GM23338 (cell line): ENCODE results near the gene MTAP. TPM values are rescaled to one million over a fixed set of nuclear protein-coding genes. Genes with fewer than 3 reads are reported as not detected.

ENCODE experiments used
- ATAC-seq: fragments of 200-7000 bp; cut with Tn5 transposase; 3 replicates; pipeline ENCODE4 v1.9.1; 2020
- DNase-seq: peaks from one replicate; pipeline ENCODE4 v3.0.0-alpha.2; 2015; ENCODE audit warnings: low spot score
- H2AFZ ChIP-seq: fragments of 200-600 bp; sonication (generic); 2 replicates; pipeline ENCODE4 v1.8.0; 2016; ENCODE audit warnings: antibody characterized with exemption, mild to moderate bottlenecking, moderate library complexity
- H3F3A ChIP-seq: fragments of 200-600 bp; sonication (generic); replicated peaks from 2 replicates; pipeline ENCODE4 v1.8.0; 2017; ENCODE audit warnings: antibody characterized with exemption, mixed run types, low read depth
- H3K27ac ChIP-seq: fragments of 200-600 bp; sonication (generic); 2 replicates; pipeline ENCODE4 v1.6.1; 2016; ENCODE audit warnings: low read depth
- H3K27me3 ChIP-seq: fragments of 200-600 bp; sonication (generic); 2 replicates; pipeline ENCODE4 v1.8.0; 2016; ENCODE audit warnings: mild to moderate bottlenecking, mixed run types, moderate library complexity; ENCODE audit not compliant: insufficient read depth
- H3K36me3 ChIP-seq: fragments of 200-600 bp; sonication (generic); 2 replicates; pipeline ENCODE4 v1.8.0; 2016; ENCODE audit warnings: mild to moderate bottlenecking; ENCODE audit not compliant: insufficient read depth
- H3K4me1 ChIP-seq: fragments of 200-600 bp; sonication (generic); 2 replicates; pipeline ENCODE4 v1.8.0; 2016; ENCODE audit warnings: mild to moderate bottlenecking, moderate library complexity; ENCODE audit not compliant: insufficient read depth
- H3K4me2 ChIP-seq: fragments of 200-600 bp; sonication (generic); 2 replicates; pipeline ENCODE4 v1.7.1; 2017; ENCODE audit warnings: mixed run types
- H3K4me3 ChIP-seq: fragments of 200-600 bp; sonication (generic); 2 replicates; pipeline ENCODE4 v1.6.1; 2016; ENCODE audit warnings: mixed run types
- H3K79me2 ChIP-seq: fragments of 200-600 bp; sonication (generic); replicated peaks from 2 replicates; pipeline ENCODE4 v1.8.0; 2017; ENCODE audit warnings: mild to moderate bottlenecking; ENCODE audit not compliant: insufficient read depth
- H3K9me2 ChIP-seq: fragments of 200-600 bp; sonication (generic); 2 replicates; pipeline ENCODE4 v1.8.0; 2017; ENCODE audit not compliant: insufficient read depth
- H4K20me1 ChIP-seq: fragments of 200-600 bp; sonication (generic); replicated peaks from 2 replicates; pipeline ENCODE4 v1.8.0; 2017; ENCODE audit warnings: mild to moderate bottlenecking; ENCODE audit not compliant: insufficient read depth
- H3K27ac Mint-ChIP-seq: 2 replicates; pipeline ENCODE4 v1.8.0; 2020; ENCODE audit warnings: inconsistent platforms, mild to moderate bottlenecking, moderate library complexity, mixed read lengths
- H3K27me3 Mint-ChIP-seq: 3 replicates; pipeline ENCODE4 v1.8.0; 2022; ENCODE audit warnings: low read depth, mild to moderate bottlenecking, moderate library complexity, mixed read lengths, inconsistent platforms; ENCODE audit not compliant: insufficient read depth, poor library complexity
- H3K36me3 Mint-ChIP-seq: 3 replicates; pipeline ENCODE4 v1.8.0; 2021; ENCODE audit warnings: low read depth, mild to moderate bottlenecking, inconsistent platforms, moderate library complexity, mixed read lengths
- H3K4me1 Mint-ChIP-seq: 3 replicates; pipeline ENCODE4 v1.8.0; 2020; ENCODE audit warnings: mild to moderate bottlenecking, inconsistent platforms, mixed read lengths
- H3K4me3 Mint-ChIP-seq: 3 replicates; pipeline ENCODE4 v1.8.0; 2021; ENCODE audit warnings: moderate library complexity, mild to moderate bottlenecking, inconsistent platforms, mixed read lengths
- H3K9me3 Mint-ChIP-seq: 3 replicates; pipeline ENCODE4 v1.8.0; 2020; ENCODE audit warnings: moderate library complexity, mild to moderate bottlenecking, inconsistent platforms, mixed read lengths
- CTCF ChIP-seq, 2 experiments: fragments of 200-600 bp in 1 of 2; sonication (generic) in 1 of 2; conservative IDR thresholded peaks; 2 replicates each; pipeline versions ENCODE4 v1.5.1 to v1.6.1; 2016 to 2017; ENCODE audit warnings: antibody characterized with exemption in 2 of 2, low read depth in 2 of 2, mild to moderate bottlenecking in 2 of 2, moderate library complexity in 1 of 2
- STAT1 ChIP-seq: IDR thresholded peaks from one replicate; pipeline ENCODE4 v1.6.1; 2016; ENCODE audit warnings: antibody characterized with exemption; ENCODE audit not compliant: unreplicated experiment
- ZNF114 ChIP-seq: fragments of 250-450 bp; sonication (Bioruptor Pico); IDR thresholded peaks from 2 replicates; pipeline ENCODE4 v1.5.0; 2020; ENCODE audit warnings: mild to moderate bottlenecking, moderate library complexity
- ZNF331 ChIP-seq: fragments of 250-450 bp; sonication (Bioruptor Pico); IDR thresholded peaks from 2 replicates; pipeline ENCODE4 v1.5.0; 2020; ENCODE audit warnings: low read depth, mild to moderate bottlenecking, moderate library complexity
- polyA plus RNA-seq: library from polyadenylated mRNA; unstranded; fragments of >200 nt; fragmentation: Nextera tagmentation; extraction: Ambion mirVana; gene quantifications from 2 replicates; pipeline ENCODE4 v1.2.1, GENCODE V29; 2016
- total RNA-seq: library from RNA; depleted of rRNA; stranded (reverse); fragments of >200 nt; shearing (Covaris generic); gene quantifications from 2 replicates; pipeline ENCODE4 v1.2.3, GENCODE V29; 2014
- TF ChIP-seq, protein P1 (sequence below): IDR thresholded peaks from one replicate; pipeline ENCODE4 v1.6.1; 2018; ENCODE audit warnings: antibody characterized with exemption; ENCODE audit not compliant: unreplicated experiment

MTAP gene
- total and polyA plus RNA-seq, 2 experiments from 2014 or later = 61.8 to 70.0 TPM

DNA sequence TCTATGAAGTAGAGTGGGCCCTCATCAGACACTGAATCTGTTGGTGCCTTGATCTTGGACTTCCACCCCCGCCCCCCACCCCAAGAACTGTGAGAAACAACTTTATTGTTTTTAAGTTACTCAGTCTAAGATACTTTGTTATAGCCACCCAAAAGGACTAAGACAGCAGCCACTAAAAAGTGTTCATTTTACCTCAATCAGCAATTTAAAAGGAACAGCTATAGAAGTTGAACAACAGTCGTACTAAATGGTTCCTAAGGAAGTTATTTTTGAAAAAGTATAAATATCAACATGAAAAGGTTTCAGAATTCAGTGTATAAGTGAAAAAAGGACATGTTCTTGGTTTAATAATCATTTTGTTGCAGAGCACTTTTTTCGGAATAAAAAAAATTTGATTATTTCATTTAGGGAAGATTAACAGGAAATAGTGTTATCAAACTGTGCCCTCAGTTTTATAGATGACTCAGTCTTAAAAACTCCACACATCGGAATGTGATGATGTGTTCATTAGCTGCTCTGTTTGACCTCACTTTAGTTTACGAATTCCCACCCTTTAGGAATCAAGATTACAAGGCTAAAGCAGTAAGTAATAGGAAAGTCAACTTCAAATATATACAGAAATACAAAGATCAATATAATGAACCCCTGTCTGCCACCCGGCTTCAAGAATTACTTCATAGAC lies 71.2 kb downstream of the MTAP start:
- no peaks in the 10 kb centered on the region for H3K9me3 Mint-ChIP-seq
- Histone ChIP-seq H3K4me1 (0 out of 2 replicates have a peak, but pooled peaks cover 3% of the 10 kb centered on the region), H3K36me3 (no peaks in the 10 kb centered on the region), H3K4me2 (no peak overlapping the region), H3K27ac (no peak overlapping the region), H4K20me1 (peaks cover 16% of the 10 kb centered on the region), H3K4me3 (no peak overlapping the region), H3K27me3 (no peaks in the 10 kb centered on the region), H3K79me2 (peaks cover 32% of the 10 kb centered on the region), H3K9me2 (no peaks in the 10 kb centered on the region), H3F3A (no peaks in the 10 kb centered on the region), H2AFZ (no peak overlapping the region)
- peaks cover 19% of the 10 kb centered on the region; the same call in 2 of the 3 replicates for H3K36me3 Mint-ChIP-seq
- DNase-seq (no peak), ATAC-seq (no peak)
- H3K4me1 Mint-ChIP-seq = no peaks in the 10 kb centered on the region; the same call in 2 of the 3 replicates
- TF ChIP-seq ZNF331 (CRISPR knock-in tag) (no peak), CTCF (conservative IDR thresholded peaks at IDR 0.05; ENCODE audit: low read depth in 2 of 2) (no peak), STAT1 (no peak)
- no peaks in the 10 kb centered on the region for H3K27me3 Mint-ChIP-seq
- no peak overlapping the region for H3K27ac Mint-ChIP-seq
- H3K4me3 Mint-ChIP-seq = no peak overlapping the region

GRCh38 chr9:21875893-21876292 lies 73.5 kb downstream of the MTAP start:
- Histone ChIP-seq H3K9me2 (no peaks in the 10 kb centered on the region), H3K4me3 (no peak overlapping the region), H3F3A (no peaks in the 10 kb centered on the region), H4K20me1 (peaks cover 20% of the 10 kb centered on the region), H3K4me2 (no peak overlapping the region), H3K36me3 (peaks cover 3% of the 10 kb centered on the region; the same call in 1 of the 2 replicates), H3K79me2 (peaks cover 35% of the 10 kb centered on the region), H2AFZ (no peak overlapping the region), H3K4me1 (peaks cover 13% of the 10 kb centered on the region; the same call in 1 of the 2 replicates), H3K27ac (no peak overlapping the region), H3K27me3 (no peaks in the 10 kb centered on the region)
- Mint-ChIP-seq H3K4me3 (no peak overlapping the region), H3K4me1 (peaks cover 2% of the 10 kb centered on the region; the same call in 1 of the 3 replicates), H3K36me3 (peaks cover 39% of the 10 kb centered on the region), H3K27ac (no peak overlapping the region), H3K9me3 (no peaks in the 10 kb centered on the region; the same call in 2 of the 3 replicates), H3K27me3 (no peaks in the 10 kb centered on the region)
- ATAC-seq = no peak
- DNase-seq = no peak
- TF ChIP-seq ZNF114 (CRISPR knock-in tag) = no peak
- TF ChIP-seq, protein P1, sequence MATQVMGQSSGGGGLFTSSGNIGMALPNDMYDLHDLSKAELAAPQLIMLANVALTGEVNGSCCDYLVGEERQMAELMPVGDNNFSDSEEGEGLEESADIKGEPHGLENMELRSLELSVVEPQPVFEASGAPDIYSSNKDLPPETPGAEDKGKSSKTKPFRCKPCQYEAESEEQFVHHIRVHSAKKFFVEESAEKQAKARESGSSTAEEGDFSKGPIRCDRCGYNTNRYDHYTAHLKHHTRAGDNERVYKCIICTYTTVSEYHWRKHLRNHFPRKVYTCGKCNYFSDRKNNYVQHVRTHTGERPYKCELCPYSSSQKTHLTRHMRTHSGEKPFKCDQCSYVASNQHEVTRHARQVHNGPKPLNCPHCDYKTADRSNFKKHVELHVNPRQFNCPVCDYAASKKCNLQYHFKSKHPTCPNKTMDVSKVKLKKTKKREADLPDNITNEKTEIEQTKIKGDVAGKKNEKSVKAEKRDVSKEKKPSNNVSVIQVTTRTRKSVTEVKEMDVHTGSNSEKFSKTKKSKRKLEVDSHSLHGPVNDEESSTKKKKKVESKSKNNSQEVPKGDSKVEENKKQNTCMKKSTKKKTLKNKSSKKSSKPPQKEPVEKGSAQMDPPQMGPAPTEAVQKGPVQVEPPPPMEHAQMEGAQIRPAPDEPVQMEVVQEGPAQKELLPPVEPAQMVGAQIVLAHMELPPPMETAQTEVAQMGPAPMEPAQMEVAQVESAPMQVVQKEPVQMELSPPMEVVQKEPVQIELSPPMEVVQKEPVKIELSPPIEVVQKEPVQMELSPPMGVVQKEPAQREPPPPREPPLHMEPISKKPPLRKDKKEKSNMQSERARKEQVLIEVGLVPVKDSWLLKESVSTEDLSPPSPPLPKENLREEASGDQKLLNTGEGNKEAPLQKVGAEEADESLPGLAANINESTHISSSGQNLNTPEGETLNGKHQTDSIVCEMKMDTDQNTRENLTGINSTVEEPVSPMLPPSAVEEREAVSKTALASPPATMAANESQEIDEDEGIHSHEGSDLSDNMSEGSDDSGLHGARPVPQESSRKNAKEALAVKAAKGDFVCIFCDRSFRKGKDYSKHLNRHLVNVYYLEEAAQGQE = no peak
